IPS DF 19.7 (cell line): Measurements from ENCODE around the gene FBRSL1.
"Not testable (repeated sequence)": the region's sequence is repeated elsewhere in the genome, so short reads cannot be mapped to it uniquely, and the experiment has no call there.

Experiments used
- DNase-seq: peaks from one replicate; pipeline ENCODE4 v3.0.0-alpha.2; 2013; ENCODE audit warnings: low read depth, low spot score

Gene FBRSL1

DNA sequence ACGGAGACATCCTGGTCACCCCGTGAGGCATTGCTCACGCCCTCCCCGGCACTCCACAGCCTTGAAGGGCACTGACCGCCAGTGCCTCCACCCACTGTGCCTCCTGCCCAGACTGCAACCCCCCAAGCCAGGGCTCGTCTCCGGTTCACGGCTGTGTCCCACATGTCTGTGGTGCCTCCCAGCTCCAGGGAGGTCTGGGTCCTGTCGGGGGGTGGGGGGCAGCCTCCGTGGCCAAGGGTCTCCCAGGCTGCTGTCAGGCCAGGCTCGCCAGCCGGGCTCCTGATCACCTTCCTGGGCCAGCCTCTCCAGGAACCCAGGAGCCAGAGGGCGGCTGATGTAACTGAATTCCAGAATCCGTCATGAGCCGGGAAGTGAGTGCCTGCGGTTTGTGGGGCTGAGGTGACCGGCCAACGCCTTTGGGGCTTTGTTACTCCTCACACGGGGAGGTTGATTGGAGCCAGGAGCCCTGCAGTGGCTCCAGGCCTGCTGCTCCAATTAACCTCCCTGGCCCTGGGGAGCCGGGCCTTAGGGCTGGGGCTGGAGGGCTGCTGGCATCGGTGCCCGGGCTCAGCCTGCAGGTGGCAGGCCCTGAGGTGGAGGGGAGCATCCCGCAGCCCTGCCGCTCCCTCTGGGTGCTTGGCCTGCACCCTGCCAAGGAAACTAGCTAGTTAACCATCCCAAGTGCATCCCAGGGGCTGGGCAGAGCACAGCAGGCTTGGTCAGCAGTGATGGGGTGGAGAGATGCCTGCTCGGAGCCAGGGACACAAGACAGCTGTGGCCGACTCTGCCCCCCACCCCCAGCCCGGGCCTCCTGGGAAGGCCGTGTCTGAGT lies 36.4 kb upstream of the FBRSL1 start:
- DNase-seq = no peak

DNA sequence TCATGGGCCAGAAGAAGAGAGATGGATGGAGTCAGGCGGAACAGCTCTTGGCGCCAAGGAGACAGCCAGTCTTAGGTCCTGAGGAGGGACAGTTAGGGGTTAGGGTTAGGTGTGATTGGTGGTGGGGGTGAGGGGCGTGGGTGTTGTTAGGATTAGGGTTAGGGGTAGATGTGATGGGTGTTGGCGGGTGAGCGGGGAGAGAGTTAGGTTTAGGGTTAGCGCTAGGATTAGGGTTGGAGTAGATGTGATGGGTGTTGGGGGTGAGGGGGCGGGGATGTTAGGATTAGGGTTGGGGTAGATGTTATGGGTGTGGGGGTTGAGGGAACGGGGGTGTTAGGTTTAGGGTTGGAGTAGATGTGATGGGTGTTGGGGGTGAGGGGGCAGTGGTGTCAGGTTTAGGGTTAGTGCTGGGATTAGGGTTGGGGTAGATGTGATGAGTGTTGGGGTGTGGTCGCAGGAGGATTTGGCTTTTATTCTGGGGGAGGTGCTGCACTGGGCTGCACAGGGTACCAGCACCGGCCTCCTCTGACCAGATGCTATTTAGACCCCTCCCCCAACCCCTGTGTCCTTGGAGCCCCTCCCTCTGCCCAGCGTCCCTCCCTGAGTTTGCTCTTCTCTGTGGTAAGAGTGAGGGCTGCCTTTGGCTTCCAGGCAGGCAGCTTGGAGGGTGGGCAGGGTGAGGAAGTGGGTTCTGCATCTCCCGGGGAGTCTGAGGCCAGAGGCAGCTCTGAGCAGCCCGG lies 35.6 kb upstream of the FBRSL1 start:
- no peak for DNase-seq

DNA sequence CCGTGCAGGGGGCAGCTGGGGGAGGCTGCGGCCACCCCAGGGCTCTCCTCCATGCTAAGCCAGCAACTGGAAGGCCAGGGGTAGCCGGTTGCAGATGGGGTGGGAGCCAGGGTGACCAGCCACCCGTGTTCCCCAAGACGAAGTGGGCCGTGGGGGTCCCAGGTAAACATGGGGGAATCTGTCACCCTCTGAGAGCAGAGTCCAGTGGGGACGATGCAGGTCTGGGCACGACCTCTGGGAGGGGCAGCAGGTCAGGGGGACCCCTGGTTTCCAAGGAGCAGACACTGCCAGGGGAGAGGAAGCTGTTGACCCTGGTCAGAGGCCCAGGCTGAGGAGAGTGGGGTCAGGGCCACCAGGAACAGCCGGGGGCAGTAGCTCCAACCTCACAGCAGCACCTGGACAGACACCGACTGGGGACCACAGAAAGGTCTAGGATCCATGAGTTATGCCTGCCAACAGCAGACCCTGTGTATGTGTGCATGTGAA lies 35.0 kb upstream of the FBRSL1 start:
- DNase-seq = no peak

DNA sequence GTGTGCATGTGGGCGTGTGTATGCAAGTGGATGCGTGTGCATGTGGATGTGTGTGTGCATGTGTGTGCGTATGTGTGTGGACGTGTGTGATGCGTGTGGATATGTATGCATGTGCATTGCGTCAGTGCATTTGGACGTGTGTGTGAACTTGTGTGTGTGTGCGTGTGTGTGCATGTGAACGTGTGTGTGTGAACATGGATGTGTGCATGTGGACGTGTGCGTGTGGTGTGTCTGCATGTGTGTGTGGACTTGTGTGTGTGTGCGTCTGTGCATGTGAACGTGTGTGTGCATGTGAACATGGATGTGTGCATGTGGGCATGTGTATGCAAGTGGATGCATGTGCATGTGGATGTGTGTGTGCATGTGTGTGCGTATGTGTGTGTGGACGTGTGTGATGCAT lies 34.4 kb upstream of the FBRSL1 start:
- no peak for DNase-seq

DNA sequence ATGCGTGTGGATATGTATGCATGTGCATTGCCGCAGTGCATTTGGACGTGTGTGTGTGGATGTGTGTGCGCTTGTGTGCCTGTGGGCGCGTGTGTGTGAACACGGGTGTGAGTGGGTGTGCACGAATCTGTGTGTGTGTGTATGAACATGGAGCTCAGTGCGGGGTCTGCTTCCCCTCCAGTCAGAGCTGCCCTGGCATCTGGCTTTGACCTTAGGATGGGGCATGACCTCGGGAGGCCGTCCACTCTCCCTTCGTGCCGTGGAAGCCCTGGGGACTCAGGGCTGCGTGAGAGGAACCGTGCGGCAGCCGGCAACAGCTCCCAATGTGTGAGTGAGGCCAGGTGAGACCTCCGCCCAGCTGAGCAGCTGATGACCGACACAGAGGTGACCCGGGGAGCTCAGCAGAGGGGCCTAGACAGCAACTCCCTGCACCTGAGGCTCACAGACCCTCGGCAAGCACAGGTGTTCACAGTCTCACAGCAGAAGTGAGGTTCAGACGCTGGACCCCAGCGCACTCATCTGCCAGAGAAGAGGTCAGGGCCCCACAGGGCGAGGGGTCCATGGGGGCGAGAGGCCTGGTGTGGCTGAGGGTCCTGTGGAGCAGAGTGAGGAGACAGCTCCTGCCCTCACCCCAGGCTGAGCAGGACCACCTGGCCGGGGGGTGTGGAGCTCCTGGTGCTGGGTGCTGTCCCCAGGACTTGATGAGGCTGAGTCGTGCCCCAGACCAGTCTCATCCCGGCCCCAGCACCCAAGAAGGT lies 33.6 kb upstream of the FBRSL1 start:
- no peak for DNase-seq

DNA sequence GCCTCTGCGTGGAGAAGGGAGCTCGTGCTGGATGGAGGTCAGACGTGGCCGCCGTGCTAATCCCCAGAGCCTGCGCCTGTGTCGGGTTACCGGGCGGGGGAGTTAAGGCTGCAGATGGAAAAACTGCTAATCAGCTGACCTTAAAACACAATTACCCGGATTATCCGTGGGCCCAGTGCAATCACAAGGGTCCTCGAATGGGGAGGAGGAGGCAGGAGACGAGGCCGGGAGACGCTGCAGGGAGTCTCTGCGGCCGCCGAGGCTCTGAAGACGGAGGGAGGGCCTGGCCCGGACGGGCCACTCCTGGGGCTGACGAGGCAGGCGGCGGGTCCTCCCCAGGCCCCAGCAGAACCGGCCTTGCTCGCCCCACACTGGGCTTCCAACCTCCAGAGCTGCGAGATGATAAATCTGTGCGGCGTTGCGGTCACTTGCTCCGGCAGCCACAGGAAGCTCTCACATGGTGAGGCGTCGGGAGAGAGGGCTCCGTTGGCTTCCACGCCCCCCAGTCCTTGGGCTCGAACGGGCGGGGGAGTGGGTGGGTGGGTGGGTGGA lies 32.9 kb upstream of the FBRSL1 start:
- no peak for DNase-seq

DNA sequence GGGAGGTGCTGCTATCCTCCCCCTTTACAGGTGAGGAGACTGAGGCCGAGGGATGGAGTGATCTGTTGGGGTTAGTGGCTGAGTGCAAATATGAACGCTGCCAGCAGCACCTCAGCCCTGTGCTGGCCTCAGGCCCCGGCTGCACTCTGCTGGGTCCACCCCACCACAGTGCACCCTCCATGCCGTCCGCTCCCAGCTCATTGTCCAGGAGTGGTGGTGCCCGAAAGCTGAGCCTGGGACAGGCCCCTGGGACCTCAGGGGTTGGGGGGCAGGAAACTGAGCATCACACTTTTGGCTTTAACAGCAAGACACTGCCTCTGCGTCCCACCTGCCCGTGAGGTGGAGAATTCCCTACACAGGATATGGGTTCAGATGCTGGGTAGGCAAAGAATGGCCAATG lies 31.5 kb upstream of the FBRSL1 start:
- DNase-seq = no peak

DNA sequence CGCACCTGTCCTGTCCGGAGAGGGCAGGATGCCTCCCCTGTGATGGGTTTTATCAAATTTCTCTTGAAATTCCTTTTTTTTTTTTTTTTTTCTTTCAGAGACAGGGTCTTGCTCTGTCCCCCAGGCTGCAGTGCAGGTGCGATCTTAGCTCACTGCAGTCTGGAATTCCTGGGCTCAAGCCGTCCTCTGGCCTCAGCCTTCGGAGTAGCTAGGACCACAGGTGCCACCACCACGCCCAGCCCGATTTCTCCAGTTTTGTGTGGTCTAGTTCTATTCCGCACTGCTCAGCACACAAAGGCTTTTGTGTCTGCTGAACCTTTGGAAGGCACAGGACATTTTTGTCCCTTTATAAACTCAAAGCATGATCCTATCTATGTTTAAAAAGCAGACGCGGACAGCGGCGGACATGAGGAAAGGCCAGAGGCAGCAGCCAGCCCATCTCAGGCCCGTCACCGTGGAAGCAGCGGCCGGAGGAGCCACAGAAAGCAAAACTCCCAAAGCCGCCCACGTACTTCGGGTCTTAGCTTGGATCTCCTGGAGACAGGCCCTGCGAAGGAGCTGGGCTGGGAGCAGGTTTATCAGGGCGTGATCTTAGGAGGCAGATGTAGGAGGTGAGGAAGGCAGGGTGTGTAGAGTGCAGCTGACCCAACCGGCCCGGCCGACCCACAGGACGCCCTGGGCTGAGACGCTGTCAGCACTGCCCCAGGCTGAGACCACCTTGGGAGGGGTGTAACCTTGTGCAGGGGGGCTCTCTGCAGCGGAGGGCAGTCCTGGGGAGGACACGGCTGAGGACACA lies 30.9 kb upstream of the FBRSL1 start:
- no peak for DNase-seq

DNA sequence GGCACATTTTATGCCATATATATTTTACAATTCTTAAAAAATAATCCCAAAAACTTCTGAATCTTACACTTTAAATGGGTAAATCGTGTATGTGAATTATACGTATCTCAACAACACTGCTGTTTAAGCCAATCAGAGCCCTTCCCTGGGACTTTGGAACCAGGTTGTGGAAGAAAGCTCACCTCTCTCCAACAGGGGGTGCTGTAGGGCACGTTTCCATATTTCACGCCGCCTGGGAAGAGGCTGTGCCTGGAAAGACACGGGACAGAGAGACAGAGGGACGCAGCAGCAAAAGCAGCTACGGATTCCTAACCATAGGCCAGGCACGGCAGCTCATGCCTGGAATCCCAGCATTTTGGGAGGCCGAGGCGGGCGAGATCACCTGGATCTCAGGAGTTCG lies 29.4 kb upstream of the FBRSL1 start:
- DNase-seq = no peak

DNA sequence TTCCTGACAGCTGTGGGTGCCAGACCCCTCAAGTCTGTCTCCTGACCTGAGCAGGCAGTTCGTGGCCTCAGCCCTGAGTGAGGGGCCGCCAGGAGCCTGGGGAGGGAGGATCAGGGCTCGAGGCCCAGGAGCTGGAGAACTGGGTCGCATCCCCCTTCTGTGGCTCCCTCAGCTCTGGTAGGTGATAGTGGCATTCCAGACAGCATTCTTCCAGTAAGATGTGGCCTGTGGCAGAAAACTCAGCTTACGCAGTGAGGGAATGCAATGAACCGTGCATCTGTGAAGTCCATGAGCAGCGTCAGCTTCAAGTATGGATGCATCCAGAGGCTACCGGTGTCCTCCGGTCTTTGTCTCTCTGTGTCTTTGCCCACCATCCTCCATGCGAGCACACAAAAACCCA lies 28.4 kb upstream of the FBRSL1 start:
- no peak for DNase-seq

DNA sequence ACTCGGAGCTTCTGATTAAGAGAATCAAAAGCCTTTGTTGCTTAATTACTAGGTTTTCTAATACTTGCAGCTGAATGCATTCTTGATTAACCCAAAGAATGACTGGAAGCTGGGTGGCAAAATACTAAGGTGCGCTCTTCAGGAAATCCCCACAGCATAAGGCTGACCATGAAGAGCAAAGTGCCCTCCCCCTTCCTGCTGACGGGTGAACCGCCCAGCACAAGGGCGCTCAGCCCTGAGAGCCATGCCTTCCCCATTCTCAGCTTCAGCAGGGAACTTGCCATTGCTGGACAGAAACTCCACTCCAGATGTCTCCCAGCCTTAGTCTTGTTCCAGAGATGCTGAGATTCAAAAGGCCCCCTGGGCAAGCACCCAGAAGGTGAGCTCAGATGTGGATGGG lies 27.2 kb upstream of the FBRSL1 start:
- DNase-seq = no peak

DNA sequence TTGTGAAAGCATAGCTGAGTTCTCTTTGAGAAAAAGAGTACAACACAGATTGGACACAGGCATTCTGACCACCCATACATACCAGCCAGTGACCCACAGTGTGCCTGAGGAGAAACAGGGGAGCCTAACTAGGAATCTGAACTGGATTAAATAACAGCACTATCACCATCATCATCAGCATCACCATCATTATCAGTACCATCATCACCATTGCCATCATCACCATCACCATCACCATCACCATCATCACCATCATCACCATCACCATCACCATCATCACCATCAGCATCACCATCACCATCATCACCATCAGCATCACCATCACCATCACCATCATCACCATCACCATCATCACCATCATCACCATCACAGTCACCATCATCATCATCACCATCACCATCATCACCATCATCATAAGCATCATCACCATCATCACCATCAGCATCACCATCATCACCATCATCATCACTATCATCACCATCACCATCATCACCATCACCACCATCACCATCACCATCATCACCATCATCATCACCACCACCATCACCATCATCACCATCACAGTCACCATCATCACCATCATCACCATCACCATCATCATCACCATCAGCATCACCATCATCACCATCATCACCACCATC lies 26.5 kb upstream of the FBRSL1 start:
- not testable (repeated sequence) for DNase-seq

DNA sequence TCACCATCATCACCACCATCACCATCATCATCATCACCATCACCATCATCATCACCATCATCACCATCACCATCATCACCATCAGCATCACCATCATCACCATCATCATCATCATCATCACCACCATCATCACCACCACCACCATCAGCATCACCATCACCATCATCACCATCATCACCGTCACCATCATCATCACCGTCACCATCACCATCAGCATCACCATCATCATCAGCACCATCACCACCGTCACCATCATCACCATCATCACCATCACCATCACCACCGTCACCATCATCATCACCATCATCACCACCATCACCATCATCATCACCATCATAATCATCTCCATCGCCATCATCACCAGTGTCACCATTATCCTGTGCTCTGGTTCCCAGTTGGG lies 25.6 kb upstream of the FBRSL1 start:
- not testable (repeated sequence) for DNase-seq

DNA sequence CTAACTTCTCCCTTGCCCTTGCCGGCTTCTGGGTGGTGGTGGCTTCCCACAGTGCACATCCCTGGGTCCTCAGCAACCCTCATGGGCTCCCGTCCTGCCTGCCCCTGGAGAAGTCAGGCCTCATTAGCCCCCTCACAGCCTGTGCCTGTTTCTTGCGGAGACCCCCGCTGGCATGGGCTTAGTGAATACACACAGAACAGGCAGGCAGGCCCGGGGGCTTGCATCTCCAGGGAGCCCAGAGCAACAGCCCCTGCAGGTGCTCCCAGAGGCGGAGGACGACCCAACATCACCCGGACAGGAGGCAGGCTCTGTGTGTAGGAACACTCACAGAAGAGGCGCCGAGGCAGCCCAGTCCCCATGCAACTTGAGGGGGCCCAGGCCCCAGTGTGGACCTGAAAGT lies 25.1 kb upstream of the FBRSL1 start:
- DNase-seq = no peak

DNA sequence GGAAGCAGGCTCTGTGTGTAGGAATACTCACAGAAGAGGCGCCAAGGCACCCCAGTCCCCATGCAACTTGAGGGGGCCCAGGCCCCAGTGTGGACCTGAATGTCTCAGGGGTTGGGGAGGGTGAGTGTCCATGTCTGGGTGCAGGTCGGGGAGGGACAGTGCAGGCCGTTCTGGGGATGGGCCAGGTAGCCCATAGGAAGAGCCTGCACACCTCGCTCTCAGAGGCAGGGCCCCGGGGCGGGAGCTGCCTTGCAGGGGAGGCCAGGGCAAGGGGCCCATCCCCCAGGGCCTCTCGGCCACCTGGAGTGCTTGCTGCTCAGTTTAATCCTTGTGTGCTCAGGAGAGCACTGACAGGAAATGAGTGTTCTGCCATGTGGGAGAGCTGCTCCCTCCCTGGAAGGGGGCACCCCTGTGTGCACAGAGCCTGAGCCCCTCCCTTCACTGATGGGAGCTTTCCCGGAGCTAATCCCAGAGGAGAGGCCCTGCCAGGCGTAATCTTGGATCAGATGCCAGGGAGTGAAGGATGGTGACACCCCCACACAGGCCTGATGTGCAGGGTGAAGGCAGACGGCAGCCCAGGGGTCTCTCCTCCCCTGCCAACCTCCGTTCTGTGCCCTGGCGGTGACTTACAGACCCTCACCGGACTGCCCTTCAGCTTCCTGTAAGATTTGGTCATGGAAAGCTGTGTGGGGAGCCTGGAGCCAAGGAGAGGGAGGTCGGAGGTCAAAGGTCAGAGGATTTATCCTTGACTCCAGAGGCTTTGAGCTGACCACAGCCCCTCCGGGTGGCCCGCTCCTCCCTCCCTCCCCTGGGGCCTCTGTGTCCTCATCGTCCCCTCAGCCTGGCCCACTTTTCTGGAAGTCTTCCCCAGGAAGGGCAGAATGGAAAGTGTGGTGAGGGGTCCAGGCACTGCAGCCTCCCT lies 24.4 kb upstream of the FBRSL1 start:
- no peak for DNase-seq

DNA sequence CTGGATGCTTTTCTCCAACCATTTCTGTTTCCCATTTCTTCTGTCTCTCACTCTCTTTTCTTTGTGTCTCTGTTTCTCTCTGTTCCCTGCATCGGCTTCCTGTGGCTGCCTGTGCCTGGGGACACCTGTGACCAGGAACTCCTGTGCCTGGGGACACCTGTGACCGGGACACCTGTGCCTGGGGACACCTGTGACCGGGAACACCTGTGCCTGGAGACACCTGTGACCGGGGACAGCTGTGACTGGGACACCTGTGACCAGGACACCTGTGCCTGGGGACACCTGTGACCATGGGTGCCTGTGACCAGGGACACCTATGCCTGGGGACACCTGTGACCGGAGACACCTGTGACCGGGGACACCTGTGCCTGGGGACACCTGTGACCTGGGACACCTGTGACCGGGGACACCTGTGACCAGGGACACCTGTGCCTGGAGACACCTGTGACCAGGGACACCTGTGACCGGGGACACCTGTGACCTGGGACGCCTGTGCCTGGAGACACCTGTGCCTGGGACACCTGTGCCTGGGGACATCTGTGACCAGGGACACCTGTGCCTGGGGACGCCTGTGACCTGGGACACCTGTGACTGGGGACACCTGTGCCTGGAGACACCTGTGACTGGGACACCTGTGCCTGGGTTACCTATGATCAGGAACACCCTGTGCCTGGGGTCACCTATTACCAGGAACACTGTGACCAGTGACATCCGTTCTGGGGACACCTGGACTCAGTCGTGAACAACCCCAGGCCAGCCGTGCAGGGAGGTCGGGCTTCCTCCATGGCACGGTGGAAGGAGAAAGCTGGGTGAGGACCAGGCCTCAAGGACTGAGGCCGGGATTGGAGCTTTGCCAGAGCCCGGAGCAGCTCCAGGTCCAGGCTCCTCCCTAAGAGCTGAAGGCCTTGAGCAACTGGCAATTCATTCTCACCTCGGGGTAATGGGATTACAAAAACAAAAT lies 23.4 kb upstream of the FBRSL1 start:
- no peak for DNase-seq

DNA sequence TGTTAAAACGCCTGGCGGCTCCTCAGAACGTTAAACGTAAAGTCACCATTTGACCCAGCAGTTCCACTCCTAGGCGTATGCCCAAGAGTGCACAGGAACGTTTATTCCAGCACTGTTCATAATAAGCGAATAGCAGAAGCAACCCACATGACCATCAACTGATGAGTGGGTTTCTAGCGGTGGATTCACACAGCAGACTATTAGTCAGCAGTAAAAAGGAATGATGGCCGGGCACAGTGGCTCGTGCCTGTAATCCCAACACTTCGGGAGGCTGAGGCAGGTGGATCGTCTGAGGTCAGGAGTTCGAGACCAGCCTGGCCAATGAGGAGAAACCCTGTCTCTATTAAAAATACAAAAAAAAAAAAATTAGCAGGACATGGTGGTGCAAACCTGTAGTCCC lies 22.4 kb upstream of the FBRSL1 start:
- no peak for DNase-seq

DNA sequence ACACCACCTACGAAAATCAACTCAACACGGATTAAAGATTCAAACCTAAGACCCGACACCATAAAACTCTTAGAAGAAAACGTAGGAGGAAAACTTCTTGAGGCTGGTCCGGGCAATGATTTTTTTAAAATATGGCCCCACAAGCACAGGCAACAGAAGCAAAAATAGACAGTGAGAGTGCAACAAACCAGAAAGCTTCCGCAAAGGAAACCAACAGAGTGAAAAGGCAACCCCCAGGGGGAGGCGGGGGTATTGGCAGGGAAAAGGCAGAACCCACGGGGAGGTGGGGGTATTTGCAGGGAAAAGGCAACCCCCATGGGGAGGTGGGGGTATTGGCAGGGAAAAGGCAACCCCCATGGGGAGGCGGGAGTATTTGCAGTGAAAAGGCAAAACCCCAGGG lies 20.5 kb upstream of the FBRSL1 start:
- no peak for DNase-seq
